GM10266 (cell line): Measurements from ENCODE around the gene TBXT.

Experiments used
- DNase-seq: peaks from one replicate; pipeline ENCODE4 v3.0.0; 2012; ENCODE audit errors: extremely low spot score
- TF ChIP-seq, protein P1 (sequence below): IDR thresholded peaks from 2 replicates; pipeline ENCODE4 v1.5.1; 2012; ENCODE audit warnings: mild to moderate bottlenecking, low read depth; ENCODE audit not compliant: control insufficient read depth, insufficient read depth; ENCODE audit errors: missing control alignments

The TBXT gene

DNA sequence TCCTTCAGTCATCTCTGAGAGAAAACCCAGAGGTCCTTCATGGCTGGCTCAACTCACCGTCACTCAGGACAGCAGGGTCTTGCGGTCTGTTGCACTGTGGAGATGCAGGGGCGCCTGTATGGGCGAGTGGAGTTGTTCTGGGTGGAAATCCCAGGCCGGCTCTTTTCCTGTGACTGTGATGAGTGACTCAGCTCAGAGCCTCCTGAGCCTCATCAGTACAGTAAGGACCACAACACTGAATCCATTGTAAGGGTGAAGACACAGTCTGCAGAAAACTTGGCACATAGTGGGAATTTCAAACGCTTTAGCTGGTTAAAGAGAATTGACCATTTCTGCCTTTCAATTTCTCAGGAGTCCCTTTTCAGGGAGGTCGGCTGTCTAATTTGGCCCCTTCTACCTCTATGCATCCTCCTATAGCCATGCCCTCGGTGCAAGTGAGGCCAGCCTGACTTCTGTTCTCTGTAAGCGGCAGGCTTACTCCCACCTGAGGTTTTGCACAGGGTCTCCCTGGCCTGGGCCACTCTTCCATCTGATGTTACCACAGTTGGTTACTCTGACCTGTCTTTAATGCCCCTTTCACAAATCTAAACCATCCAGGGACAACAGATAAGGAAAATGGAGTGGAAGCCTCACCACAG lies 35.5 kb upstream of the TBXT start:
- no peak for DNase-seq
- TF ChIP-seq, protein P1, sequence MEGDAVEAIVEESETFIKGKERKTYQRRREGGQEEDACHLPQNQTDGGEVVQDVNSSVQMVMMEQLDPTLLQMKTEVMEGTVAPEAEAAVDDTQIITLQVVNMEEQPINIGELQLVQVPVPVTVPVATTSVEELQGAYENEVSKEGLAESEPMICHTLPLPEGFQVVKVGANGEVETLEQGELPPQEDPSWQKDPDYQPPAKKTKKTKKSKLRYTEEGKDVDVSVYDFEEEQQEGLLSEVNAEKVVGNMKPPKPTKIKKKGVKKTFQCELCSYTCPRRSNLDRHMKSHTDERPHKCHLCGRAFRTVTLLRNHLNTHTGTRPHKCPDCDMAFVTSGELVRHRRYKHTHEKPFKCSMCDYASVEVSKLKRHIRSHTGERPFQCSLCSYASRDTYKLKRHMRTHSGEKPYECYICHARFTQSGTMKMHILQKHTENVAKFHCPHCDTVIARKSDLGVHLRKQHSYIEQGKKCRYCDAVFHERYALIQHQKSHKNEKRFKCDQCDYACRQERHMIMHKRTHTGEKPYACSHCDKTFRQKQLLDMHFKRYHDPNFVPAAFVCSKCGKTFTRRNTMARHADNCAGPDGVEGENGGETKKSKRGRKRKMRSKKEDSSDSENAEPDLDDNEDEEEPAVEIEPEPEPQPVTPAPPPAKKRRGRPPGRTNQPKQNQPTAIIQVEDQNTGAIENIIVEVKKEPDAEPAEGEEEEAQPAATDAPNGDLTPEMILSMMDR = no peak

DNA sequence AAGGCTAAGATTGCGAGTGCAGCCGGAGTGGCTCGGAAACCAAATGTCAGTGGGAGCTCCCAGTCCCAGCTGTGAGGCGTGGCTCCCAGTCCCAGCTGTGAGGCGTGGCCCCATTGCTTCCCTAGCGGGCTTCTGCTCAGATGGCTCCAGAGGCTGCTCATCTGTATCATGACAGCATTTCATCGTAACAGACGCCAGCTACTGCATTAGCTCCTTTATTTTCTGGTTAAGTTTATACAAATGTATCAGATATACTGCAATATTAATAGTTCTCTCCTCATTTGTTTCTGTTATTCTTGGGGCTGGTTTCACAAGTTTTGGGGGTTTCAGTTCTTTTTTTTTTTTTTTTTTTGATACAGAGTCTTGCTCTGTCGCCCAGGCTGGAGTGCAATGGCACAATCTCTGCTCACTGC lies 34.7 kb upstream of the TBXT start:
- DNase-seq = no peak

DNA sequence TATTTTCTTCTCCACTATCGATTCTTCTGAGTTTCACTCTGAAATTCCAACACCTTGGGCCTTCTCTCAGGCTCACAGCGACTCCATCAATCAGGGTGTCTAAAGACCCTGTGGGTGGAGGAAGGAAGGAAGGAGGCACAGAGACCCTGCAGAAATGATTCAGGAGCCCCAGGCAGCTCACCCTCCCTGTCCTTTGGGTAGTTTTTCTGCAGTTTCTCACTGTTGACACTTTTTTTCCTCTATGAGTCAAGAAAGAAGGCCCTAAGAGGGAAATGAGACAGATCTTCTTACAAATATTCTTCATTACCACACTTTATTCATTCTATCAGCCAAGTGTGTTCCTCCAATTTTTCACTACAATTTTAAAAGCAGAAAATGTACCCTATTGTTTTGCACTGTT lies 34.2 kb upstream of the TBXT start:
- DNase-seq = no peak
- TF ChIP-seq, protein P1 = no peak

More for the DNA sequence above, 34.7 kb upstream of the TBXT start:
- TF ChIP-seq, protein P1 = no peak

DNA sequence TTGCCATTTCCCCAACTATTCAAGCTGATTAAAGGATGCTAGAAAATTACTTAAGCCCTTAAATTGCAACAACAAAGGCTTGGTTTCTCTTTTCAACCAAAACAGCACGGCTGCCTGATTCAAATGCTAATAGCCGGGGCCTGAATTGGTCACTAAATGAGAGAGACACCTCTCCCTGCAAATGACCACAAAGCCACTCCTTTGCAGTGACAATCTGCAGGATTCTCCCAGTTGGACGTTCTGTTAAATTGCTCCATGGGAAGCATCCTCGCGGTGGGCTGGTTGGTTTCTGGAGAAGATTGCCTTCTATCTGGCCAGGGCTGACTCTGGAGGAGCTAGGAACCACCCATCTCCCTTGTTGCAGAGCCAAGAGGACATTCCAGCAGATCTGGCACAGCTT lies 29.7 kb upstream of the TBXT start:
- TF ChIP-seq, protein P1 = no peak
- no peak for DNase-seq

DNA sequence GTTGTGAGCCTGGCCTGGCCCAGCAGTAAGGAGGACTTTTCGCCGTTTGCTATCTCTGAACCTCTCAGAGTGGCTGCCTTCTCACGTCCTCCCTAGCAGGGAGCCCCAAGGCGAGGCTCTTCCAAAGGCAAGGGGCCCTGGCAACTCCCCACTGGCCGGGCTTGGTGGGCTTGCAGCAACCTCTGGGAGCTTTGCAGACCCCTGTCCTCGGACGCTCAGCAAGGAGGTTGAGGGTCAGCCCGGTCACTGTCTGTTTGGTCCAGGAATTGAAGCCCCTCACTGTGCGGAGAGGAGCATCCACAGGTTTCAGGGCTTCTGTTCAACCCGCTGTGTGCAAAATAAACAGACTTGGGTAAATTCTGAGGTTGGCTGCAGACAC lies 28.2 kb upstream of the TBXT start:
- TF ChIP-seq, protein P1 = no peak
- DNase-seq = no peak

DNA sequence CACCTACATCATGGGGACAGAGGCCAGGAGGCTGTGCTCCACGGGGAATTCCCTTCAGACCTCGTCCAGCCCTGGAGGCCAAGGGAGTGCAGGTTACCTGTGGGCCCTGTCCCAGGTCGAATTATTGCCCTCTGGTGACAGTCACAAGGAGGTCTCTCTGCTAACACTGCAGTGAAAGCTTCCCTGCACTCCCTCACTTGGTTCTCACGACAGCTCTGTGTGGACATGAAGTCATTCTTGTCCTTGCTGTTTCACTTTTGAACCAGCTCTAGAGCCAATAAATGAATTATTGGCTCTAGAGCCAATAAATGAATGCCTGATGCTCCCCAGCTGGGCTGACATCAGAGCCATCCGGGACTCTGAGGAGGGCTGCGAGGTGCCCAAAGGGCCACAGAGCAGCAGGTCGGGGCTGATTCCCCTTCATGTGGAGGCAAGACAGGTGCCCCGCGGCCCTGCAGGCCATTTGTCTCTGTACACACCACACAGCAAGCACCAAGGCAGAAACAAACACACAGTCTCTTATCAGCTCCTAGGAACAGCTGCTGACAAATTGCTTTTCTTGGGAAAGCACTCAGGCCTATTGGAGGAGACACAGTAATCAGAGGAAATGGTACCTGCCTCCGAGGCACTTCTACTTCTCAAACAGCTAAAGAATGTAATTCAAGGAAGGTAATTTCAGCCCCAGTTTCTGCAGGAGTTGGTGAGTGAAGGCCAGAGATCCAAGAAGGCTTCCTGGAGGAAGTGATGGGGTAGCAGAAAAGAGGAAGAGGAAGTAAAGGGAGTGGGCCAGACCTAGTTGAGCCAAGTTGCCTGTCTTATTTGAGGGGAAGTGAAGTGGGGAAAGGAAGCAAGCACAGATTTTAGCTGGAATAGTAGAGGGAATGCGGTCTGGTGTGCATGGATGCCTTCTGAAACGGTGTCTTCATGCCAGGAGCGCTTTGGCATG lies 27.5 kb upstream of the TBXT start:
- no peak for DNase-seq
- TF ChIP-seq, protein P1 = no peak

DNA sequence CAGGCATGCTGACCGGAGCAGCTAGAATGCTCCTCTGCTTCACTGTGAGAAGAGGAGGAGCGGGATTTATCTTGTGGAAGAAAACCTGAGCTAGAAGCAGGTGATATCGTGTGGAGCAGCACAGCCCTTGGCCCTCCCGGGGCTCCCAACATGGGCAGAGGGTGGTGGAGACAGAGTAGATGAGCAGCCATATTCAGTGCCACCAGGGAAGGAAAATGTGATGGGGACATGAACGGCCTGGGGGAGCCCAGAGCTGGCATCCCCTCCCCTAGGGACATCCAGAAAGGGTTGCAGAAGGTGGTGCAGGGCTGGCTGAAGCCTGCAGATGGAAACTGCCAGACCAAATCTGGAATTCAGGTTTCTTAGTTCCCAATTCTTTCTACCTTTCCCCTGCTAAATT lies 24.9 kb upstream of the TBXT start:
- no peak for DNase-seq
- TF ChIP-seq, protein P1 = no peak
